Cerebellar nuclear complex (tissue), 1 donor: ENCODE results near the gene ZNF573.

Source experiments
- DNase-seq, 2 experiments: peaks; one replicate each; lab custom pipeline; 2025; lab: John Stamatoyannopoulos, UW

The ZNF573 gene

DNA sequence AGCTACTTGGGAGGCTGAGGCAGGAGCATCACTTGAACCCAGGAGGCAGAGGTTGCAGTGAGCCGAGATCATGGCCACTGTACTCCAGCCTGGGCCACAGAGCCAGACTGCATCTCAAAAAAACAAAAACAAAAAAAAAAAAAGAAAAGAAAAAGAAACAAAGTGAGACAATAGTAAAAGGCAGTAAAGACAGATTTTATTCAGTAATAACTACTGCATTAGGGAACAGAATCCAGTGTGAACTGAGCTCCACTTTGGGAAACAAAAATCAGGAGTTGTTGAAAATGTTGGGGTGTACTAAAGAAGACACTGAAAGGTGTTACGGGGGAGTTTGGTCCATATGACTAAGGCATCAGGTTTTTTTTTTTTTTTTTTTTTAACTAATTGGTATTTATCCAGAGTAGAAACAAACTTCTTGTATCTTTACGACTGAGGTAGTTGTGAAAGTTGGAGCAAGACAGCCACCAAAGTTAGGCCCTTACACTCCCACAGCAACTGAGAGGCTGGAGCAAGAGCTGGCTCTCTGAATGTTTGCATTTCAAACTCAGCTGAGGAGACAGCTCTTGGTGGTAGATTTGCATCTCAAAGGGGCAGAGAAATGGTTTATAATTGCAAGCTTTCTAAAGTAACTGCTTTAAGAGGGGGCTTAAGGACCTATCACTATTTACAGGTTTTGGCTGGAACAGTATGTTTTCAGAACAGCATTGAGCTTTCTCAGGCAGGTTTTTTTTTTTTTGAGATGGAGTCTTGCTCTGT lies 84.1 kb downstream of the ZNF573 start:
- no peak for DNase-seq

DNA sequence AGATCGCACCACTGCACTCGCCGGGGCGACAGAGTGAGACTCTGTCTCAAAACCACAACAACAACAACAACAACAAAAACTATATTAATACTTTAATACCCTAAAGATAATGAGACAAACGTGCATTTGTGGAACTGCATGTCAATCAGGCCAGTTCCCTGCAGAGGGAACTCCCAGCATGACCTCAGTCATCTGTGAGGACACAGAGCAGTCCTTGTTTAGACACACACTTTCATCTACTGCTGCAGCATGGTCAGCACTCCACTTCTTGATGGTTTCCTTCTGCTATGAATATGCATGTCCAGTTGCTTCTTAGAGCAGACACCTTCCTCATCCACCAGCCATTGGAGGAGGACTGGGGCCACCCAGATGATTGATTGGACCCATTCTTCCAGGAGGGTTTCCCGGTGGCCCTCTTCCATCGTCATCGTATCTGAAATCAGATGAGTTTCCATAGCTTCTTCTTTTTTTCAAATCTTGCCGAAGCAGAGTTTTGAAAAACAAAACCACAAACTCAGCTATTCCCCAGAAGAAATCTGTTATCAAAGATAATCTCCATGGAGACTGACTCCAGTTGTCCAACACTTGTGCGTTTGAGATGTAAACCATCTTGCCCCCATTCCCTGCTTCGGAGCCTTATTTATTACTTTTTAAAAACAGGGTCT lies 86.3 kb downstream of the ZNF573 start:
- DNase-seq, result no peak

- peak in 1 of 2 experiments; percentile 66 for DNase-seq
Observed at GRCh38 chr19:37691881-37692504, 87.4 kb downstream of the ZNF573 start.
